HG03108 (cell line): ENCODE data around the gene SCFD2.
"Not testable (repeated sequence)": the region's sequence is repeated elsewhere in the genome, so short reads cannot be mapped to it uniquely, and the experiment has no call there.

ENCODE experiments used
- ATAC-seq: cut with Tn5 transposase; IDR thresholded peaks from one replicate; pipeline ENCODE4 v1.9.1; 2021; ENCODE audit warnings: moderate library complexity; ENCODE audit not compliant: unreplicated experiment

Gene SCFD2

DNA sequence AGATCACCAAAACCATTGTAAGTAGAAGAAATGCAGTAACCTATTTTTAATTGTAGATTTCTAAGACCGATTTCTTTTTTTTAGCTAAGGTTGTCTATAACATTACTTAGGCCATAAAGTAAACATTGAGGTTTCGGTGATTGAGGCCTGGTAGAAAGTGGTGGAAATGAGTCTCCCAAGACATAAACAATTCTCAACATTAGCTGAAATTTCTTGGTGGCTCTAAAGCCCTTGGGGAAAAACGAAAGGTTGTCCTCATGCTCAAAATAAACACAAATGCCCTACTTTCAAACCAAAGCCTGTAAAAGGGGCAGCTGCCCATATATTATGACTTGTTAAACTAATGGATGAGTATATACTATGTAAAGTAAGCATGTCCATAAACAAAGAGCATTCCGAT, 98.8 kb downstream of the SCFD2 start:
- ATAC-seq, result no peak

DNA sequence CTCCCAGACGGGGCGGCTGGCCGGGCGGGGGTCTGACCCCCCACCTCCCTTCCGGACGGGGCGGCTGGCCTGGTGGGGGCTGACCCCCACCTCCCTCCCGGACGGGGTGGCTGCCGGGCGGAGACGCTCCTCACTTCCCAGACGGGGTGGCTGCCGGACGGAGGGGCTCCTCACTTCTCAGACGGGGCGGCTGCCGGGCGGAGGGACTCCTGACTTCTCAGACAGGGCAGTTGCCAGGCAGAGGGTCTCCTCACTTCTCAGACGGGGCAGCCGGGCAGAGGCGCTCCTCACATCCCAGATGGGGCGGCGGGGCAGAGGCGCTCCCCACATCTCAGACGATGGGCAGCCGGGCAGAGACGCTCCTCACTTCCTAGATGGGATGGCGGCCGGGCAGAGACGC, 109.9 kb downstream of the SCFD2 start:
- not testable (repeated sequence) for ATAC-seq

DNA sequence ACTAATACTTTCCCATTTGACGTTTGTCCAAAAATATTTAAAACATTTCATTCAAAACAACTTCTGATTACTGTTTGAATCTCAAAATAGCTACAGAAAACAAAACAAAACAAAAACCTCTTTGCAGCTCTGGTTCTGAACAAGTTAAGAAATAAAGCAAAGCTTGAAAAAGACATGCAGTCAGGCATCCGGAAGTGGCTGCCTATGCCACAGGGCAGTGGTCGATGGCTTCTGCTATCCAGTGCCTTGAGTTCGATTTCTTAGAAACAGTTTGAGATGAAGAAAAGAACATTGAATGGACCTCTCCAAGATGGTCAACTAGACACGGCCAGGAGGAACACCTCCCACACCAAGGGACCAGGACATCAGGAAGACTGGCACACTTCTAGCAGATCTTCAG, 125.3 kb downstream of the SCFD2 start:
- no peak for ATAC-seq

DNA sequence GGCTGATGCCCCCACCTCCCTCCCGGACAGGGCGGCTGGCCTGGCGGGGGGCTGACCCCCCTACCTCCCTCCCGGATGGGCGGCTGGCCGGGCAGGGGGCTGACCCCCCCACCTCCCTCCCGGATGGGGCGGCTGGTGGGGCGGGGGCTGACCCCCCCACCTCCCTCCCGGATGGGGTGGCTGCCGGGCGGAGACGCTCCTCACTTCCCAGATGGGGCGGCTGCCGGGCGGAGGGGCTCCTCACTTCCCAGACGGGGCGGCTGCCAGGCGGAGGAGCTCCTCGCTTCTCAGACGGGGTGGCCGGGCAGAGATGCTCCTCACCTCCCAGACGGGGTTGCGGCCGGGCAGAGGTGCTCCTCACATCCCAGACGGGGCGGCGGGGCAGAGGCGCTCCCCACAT, 127.5 kb downstream of the SCFD2 start:
- ATAC-seq, result not testable (repeated sequence)

DNA sequence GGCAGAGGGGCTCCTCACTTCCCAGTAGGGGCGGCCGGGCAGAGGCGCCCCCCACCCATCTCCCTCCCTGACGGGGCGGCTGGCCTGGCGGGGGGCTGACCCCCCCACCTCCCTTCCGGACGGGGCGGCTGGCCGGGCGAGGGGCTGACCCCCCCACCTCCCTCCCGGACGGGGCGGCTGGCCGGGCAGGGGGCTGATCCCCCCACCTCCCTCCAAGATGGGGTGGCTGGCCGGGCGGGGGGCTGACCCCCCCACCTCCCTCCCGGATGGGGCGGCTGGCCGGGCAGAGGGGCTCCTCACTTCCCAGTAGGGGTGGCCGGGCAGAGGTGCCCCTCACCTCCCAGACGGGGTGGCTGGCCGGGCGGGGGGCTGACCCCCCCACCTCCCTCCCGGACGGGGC, 128.1 kb downstream of the SCFD2 start:
- ATAC-seq, result not testable (repeated sequence)

DNA sequence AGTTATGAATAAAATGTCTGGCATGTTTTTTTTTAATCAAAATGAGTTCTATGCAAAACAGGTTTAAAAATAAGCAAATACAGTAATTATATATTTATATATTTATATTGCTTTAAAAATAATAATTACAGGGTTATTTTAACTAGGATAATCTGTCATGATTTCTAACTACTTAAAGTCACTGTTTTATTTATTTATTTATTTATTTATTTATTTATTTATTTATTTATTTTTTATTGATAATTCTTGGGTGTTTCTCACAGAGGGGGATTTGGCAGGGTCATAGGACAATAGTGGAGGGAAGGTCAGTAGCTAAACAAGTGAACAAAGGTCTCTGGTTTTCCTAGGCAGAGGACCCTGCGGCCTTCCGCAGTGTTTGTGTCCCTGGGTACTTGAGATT, 129.2 kb downstream of the SCFD2 start:
- not testable (repeated sequence) for ATAC-seq

DNA sequence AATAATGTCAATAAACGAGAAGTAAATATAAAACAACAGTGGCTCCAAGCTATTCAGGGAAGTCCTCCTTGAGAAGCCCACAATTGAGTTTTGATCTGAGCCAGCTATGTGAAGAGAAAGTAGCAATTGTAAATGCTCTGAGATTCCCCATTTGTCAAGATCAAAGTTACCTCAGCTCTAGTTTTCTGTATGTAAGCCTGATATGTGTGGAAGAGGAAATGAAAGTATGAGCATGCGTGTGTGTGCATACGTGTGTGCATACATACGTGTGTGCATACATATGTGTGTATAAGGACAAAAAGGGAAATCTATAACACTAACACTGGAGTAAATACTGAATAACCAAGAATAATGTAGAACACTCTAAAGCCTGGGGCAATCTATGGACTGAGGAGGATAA, 130.3 kb downstream of the SCFD2 start:
- ATAC-seq, result no peak

DNA sequence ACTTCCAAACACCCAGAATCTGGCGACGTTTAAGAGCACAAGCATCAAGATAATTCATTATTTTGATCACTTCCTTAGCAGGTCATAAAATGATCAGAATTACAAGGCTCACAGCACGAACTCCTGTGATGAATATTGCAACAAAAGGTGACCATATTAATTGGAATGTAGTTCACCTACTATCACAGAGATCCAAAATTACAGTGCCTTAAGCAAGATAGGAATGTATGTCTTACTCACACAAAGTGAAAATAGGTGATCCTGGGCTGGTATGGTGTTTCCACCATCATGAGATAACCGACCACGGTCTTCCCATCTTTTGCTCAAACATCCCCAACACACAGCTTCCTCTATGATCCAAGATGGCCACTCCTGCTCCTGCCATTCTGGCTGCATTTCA, 131.2 kb downstream of the SCFD2 start:
- no peak for ATAC-seq

DNA sequence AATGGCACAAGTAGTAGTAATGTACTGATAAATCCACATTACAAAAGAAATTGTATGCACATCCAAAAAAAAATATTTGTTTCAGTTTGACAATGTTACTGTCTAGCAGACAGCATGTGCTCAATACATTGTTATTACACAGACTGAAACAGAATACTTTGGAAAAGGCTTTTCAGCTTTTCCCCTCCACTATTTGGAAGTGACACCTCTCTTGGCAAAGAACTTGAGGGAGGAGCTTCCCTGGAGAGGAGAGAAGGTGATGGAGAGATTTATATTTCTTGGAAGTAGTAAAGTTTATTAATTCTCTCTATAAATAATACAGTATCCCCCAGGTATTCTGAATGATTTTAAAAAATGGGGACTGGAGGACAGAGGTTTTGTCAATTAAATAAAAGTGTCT, 131.8 kb downstream of the SCFD2 start:
- no peak for ATAC-seq

DNA sequence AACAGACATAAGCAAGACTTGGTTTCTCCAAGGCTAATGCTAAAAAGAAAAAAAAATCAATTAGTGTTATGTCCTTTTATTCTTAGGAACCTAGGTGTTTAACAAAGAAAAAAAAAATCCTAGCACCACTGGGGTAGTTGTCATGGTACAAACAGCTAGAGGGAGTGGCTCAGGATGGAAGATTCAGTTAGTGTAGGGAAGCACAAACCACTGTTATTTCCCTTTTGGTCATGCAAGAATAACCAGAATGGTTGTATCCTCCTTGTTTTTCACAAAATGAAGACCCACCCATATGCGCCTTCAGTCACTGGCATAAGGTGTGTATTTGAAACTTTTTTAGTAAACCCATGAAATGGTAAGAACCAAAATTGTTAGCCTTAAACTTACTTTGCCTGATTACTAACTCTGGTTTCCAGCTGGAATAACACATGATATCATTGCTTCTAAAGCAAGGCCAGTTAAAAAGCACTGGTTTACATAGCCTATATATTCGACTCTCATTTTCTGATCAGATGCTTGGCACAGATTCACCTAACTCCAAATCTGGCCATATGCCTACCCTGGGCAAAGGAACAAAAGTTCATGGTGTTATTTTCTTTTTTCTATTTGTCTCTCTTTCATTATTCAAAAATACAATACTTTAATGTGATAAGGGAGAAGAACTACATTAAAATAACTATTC, 132.6 kb downstream of the SCFD2 start:
- ATAC-seq, result no peak

DNA sequence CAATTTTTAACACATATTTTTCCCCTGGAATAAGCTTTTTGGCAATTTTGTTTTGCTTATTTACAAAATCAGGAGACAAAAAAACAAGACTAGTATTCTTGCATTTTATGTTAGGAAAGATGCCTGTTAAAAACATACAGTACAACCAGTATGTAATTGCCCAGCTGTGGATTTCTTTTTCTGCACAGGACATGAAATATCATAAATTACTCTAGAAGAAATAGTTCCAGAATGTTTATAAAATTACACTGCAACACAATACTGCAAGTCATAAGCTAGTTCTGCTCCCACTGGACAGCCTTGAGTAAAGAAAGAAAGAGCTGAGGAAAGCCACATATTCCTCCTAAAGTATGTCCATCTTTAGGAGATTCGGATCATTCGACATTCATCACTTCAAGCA, 133.5 kb downstream of the SCFD2 start:
- ATAC-seq, result no peak

DNA sequence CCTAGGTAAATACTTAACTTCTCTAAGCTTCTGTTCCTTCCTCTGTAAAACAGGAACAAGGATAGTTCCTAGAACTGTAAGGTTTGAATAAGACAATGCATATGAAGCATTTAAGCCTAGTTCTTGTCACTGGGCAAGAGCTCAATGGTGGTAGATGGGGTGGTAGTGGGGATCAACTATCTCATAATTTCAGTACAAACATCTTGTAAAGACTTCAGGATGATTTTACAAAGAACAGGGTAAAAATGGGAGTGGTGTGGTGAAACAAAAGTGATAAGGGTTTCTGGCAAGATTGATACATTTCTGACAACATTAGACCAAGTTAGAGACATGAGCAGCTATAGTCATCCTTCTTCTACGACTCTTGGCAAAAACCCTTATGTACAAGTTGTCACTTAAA, 137.8 kb downstream of the SCFD2 start:
- ATAC-seq, result no peak

DNA sequence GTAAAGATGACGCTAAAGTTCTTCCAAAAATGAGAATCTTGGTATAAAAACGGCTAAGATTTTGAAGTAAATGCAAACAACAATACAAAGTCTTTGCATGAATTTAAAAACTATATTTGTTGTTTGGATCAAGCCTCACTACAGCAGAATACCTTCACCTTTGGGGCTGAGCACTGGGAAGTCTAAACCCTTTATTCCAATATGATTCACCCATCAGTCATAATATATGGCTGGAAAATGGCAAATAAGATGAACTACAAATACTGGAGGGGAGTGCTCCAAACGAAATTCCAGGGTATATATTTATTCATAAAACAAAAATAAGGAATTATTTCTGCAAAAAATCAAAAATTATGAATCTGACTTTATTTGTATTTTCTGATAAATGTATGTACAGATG, 138.4 kb downstream of the SCFD2 start:
- ATAC-seq, result no peak

DNA sequence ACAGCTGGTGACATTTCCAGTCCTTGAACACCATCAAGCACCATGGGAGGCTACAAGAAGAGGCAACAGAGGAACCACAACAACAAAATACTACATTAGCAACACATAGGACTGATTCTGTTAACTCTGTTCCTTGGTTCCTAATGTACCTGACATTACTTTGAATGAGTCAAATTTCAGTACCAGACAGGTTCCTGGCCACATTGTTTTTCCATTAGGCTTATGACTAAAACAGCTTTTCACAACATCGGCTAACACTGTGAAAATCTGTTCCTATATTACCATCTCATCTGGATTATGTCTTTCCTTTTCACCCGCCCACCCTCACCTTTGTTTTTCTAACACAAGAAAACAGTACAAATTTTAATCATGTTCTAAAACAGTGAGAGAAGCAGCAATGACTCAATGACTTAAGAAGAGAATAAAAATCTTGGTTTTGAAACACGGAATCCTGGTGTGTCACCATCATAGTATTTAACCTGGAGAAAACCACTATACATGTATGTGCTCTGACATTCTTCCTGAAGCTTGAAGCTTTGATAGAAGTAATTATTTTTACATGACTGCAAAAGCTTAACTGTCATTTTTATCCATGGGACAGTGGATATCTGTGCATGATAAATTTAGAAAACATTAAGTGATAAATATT, 143.9 kb downstream of the SCFD2 start:
- ATAC-seq, result no peak

DNA sequence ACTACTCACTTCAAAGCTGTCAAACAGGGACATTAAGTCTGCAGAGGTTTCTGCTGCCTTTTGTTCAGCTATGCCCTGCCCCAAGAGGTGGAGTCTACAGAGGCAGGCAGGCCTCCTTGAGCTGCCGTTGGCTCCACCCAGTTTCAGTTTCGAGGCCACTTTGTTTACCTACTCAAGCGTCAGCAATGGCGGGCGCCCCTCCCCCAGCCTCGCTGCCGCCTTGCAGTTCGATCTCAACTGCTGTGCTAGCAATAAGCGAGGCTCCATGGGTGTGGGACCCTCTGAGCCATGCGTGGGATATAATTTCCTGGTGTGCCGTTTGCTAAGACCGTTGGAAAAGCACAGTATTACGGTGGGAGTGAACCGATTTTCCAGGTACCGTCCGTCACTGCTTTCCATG, 146.7 kb downstream of the SCFD2 start:
- not testable (repeated sequence) for ATAC-seq

DNA sequence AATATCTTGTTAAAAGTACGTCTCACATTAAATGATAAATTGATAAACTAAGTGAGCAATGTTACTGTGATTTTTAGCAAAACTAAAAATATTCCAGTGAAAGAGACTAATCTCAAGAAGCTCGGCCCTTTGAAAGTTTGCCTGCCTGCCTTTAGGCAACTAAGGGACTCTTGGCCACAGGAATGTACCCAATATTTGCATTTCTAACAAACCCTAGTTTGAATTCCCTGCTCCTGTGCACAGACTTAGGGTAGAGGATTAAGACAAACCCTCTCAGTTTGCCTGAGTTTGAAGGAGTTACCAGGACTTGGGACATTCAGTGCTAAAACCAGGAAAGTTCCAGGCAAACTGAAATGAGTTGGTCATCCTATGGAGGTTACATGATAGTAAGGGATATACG, 157.1 kb downstream of the SCFD2 start:
- ATAC-seq, result no peak

DNA sequence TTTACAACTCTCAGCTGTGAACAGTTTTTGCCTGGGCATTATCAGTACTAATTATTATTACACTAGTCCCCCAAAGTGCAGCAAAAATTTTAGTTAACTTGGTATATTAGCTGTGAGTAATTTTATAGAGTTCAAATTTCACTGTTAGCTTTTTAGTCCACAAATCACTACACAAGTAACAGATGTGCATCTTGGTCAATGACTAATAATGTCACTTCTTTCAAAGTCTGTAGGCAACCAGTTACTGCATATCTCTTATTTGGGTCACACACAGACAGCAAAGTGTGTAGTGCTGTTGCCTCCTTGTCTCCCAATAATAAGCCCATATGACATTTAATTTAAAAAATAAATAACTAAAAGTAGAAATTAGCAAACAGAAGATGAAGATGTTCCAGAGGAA, 159.9 kb downstream of the SCFD2 start:
- no peak for ATAC-seq

DNA sequence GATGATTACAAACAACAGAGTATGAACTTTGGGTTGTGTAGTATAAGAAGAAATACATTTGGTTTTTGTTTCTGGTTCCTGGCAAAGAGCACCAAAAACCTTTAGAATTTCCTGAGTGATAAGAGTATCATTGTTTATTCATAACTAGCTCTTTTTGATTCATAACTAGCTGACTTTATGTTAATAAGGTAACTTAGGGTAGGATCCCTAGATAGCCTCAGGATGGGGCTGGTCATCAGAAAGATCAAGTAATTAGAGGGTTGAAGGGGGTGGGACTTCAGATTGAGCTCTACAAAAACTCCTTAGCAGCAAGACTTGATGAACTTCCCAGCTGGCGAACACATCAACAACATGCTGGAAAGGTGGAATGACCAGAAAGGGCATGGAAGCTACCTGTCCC, 166.5 kb downstream of the SCFD2 start:
- ATAC-seq, result no peak

DNA sequence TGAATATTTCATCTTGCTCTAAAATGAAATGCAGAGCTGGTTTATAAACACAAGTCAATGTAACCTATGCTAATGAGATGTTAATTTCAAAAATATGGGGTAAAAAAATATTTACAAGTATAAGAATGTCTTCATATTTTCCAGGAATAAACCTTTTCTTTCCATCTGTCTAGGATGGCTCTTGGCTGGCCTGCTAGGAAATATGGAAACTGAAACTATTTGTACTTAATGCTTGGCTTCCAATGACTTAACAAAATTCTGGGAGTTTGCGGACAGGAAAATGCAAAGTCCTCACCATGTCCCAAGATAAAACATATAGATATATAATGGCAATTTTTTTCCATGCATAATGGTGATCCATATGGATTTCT, 168.1 kb downstream of the SCFD2 start:
- no peak for ATAC-seq

DNA sequence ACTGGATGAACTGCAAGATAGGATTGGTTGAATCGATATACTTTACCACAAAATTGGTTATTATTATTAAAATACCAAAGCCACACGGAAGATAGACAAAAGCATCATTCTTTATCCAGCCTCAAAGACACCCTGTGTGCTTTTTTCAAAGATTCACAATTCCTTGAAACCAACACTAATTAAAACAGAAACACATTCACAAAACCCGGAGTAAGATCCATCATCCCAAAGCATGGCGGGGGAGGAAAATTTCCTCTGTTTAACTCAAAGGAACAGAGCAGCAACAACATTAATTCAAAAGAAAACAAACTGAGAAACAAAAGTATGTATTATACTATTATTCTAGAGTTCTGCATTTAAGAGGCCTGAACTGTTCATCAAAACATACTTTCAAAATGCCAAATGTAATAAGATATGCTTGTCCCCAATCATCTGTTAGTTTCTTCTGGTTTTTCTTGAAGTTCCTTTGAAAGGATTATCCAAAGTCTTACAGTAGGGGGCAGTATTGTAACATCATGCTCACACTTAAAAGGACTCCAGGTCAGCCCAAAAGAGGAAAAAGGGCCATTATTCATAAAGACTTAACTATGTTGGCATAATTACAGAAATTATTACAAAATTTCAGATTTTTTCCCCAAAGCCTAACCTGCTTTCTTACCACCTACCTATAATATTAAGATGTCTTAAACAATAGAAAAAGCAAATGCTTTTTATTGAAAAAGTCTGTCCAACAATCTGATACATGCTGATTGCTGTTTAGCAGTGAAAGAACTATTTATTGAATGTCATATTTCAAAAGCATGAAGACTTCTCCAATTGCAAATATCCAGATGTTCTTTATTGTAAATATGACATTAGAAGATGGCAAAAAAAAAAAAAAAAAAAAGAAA, 168.7 kb downstream of the SCFD2 start:
- ATAC-seq, result no peak

DNA sequence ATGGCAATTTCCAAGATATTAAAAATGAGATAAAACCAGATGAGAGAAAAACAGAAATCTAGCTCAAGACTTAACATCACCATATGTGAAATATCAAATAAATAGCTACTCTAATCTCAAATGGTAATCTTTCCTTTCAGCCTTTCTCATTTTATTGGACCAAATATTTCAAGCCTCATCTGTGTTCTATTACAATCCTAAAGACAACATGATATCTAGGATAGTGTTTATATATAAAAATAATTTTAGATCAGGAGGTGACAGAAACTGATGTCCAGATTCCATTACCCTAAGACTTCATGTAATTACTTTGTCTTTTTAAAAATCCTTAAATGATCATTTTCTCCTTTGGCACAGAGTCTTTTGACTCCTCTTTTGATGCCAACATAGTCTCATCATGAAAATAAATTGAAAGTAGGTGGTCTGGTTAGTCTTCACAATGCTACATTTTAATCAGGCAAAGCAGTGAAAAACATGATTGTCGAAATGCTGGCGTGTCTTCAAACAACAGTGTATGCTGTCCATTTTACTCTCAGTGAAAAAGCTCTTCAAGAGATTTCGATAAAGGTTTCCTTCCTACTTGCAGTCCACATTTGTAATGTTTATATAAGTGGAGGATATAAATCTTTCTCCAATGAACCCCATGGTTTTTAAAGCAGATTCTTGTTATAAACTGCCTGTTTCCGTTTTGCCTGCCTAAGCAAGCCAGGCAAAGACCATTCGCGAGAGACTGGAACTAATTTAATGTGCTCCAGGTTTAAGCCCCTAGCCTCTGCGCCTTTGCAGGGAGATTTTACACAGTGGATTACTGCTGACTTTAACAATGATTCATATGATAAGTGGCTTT, 169.8 kb downstream of the SCFD2 start:
- no peak for ATAC-seq
